Amniotic epithelial cell (primary cell): ENCODE measurements around the gene GAB4.
"Not testable (repeated sequence)": the region's sequence is repeated elsewhere in the genome, so short reads cannot be mapped to it uniquely, and the experiment has no call there.

ENCODE experiments used
- DNase-seq: peaks from one replicate; pipeline ENCODE4 v3.0.0-alpha.2; 2010; ENCODE audit warnings: low read depth

The GAB4 gene

GRCh38 chr22:16958475-16958874 is 49.5 kb downstream of the GAB4 start:
- no peak for DNase-seq

GRCh38 chr22:16957781-16958180 is 50.2 kb downstream of the GAB4 start:
- no peak for DNase-seq

GRCh38 chr22:16956290-16956689 is 51.7 kb downstream of the GAB4 start:
- no peak for DNase-seq

DNA sequence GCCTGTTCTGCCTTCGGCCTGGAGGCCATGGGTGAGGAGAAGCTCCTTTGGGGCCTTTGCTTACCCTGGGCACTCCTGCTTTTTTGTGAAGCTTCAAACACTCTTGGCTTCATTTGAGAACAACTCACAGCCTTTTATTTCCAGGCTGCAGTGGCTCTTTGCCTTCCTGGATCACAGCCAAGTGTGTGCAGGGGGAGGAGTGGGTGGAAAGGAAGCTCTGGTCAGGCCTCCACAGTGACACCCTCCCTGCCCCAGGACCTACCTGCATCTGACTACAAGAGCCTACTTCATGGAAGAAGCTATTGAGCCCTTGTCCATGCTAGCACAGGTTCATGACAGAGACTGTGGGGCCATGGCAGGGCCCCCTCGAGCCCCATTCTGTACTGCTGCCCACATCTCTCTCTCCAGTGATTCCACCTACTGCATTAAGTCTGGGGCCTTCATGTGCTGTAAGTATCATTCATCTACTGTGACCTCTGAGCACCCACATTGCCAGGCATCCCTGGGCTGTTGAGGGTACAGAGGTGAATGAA is 52.3 kb downstream of the GAB4 start:
- DNase-seq, result no peak

- no peak for DNase-seq
Measured at GRCh38 chr22:16955081-16955480, 52.9 kb downstream of the GAB4 start.

- no peak for DNase-seq
Measured at GRCh38 chr22:16954060-16954403, 54.0 kb downstream of the GAB4 start.

- no peak for DNase-seq
Measured at GRCh38 chr22:16953206-16954059, 54.6 kb downstream of the GAB4 start.

GRCh38 chr22:16949561-16949960 is 58.5 kb downstream of the GAB4 start:
- DNase-seq, result no peak

DNA sequence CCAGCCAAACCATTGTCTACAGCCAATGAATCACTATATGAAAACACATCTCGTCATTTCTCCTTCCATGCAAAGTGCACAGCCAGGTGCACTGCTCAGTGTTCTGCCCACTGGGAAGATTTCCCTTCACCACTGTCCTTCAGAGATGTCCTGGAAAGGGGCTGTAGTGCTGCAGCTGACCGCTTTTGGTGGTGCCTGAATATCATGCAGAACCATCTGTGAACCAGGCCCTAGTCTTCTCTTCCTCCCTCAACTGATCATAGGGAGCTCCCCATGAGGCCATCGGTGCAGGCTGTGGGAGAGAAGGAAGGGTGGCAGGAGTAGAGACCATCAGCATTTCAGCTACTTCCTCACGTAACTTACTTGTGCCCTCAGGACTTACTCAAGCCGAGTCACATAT is 70.2 kb downstream of the GAB4 start:
- no peak for DNase-seq

DNA sequence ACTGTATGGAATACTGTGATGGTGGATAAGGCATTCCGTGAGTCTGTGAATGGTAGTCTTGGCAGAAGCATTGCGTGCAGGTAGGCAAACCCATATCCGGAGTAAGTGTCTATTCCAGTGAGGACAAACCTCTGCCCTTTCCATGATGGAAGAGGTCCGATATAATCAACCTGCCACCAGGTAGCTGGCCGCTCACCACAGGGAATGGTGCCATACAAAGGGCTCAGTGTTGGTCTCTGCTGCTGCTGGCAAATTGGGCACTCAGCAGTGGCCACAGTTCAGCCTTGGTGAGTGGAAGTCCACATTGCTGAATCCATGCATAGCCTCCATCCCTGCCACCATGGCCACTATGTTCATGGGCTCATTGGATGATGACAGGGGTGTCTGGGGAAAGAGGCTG is 70.8 kb downstream of the GAB4 start:
- DNase-seq, result not testable (repeated sequence)

DNA sequence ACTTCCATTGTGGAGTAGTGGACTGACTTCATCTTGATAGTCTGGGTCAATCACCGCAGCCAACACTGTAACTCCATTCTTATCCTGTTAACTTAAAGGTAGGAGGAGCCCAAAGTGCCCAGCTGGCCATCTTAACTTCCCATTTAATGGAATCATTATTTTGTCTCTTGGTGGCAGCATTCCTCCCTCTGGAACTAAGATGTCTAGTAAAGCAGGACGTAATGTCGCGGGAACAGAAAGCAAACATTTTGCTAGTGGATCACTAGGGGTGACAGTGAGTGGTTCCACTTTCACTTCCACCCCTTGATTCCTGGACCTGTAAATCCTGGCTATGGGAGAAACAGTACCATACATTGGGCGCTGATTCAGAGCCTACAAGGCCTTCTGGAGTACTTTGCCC is 71.4 kb downstream of the GAB4 start:
- DNase-seq, result no peak

DNA sequence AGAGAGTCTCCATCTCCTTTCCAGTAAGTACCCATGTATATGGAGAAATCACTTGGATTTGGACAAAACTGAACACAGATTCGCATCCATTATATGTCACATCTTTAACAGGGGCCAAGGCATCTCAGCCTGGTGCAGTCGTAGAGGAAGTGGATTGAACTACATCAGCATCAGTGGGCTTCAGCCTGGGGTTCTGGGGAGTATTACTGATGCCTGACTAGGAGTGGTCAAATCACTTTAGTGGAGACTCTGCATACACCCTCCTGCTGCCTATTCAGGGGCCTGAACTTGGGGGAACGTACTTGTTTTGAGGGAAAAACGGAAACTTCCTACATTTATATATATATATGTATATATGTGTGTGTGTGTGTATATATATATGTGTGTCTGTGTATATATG is 72.8 kb downstream of the GAB4 start:
- DNase-seq, result no peak

GRCh38 chr22:16933291-16934282 is 74.4 kb downstream of the GAB4 start:
- DNase-seq, result no peak

GRCh38 chr22:16932577-16932976 is 75.4 kb downstream of the GAB4 start:
- no peak for DNase-seq

- no peak for DNase-seq
Measured at GRCh38 chr22:16925407-16925966, 82.5 kb downstream of the GAB4 start.

DNA sequence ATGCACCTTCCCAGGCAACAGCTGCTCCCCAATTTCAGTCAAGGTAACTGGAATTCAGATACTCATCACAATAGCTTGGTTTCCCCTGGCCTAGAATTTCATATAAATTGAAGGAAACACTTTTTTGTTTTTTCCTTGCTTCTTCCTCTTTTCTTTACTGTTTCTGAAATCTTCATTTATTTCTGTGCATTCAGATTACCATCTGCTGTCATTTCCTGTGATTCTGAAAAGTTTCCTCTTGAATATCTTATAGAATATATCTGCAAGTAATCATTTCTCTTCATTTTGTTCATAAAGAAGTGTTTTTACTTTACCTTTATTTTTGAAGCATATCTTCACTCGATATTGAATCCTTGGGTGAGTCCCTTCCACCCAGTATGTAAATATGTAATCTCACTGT is 85.3 kb downstream of the GAB4 start:
- DNase-seq, result no peak

- no peak for DNase-seq
Measured at GRCh38 chr22:16922076-16922475, 85.9 kb downstream of the GAB4 start.

- no peak for DNase-seq
Measured at GRCh38 chr22:16917144-16918003, 90.6 kb downstream of the GAB4 start.

DNA sequence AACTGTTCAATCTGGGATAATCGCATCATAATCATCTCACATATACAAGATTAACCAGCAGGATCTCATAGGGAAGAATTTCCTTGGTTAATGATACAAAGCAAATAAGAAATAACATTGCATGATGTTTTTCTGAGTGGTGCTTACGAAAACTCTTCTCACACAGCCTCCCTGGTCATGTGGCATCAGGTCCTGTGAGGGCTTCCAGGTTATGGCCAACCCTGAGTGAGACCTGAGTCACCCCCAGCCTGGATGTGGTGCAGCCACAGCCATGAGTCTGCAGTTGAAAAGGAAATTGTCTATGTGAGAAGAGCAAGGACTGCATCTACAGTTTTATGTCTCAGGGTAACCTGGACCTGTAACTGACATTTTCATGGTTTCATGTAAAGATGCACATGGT is 92.3 kb downstream of the GAB4 start:
- DNase-seq, result no peak

DNA sequence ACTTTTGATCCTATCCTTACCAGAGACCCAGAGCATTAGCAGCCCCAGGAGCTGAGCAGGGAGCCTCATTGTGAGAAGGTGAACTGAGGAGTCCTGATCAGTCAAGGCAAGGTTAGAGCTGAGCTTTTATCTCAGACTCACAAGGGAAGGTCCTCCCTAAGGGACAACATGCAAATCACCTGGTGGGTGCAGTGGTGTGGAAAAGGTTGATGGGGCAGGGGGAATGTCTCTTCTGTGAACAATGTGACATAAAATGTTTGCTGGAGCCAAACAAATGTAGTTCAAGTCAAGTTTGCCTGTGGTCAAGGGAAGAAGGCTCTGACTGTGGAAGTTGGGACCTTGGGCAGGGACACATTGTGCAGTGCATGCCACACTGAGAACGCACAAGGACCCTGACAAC is 93.1 kb downstream of the GAB4 start:
- not testable (repeated sequence) for DNase-seq

DNA sequence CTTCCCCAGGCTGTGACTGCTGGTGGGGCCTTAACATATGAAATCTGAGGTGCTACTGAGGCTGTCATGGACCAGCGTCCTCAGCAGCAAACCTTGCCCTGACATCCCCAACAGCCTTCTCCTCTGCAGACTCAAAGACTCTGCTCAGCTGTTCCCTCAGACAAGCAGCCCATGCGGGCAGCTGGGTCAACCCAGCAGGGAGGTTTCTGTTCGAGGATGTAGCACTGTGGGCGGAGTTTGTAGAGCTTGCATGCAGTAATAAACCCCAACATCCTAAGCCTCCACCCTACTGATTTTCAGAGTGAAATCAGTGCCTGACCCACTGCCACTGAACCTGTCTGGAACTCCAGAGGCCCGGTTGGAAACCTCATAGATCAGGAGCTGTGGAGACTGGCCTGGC is 94.0 kb downstream of the GAB4 start:
- DNase-seq, result no peak

DNA sequence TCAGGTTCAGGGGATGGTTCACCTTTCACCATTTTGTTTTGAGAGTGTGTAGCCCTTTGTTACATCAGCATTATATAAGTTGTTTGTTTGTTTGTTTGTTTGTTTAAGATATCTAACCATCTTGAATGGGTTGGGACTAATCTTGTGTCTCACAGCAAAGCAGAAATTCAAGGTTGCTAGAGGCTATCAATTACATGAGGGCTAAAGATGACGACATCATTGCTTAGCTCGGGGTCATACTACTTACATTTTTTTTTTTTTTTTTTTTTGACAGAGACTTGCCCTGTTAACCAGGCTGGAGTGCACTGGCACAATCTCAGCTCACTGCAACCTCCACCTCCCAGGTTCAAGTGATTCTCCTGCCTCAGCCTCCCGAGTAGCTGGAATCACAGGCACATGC is 95.7 kb downstream of the GAB4 start:
- DNase-seq, result no peak
